ENCODE measurements around the gene TMEM98.

Gene TMEM98

DNA sequence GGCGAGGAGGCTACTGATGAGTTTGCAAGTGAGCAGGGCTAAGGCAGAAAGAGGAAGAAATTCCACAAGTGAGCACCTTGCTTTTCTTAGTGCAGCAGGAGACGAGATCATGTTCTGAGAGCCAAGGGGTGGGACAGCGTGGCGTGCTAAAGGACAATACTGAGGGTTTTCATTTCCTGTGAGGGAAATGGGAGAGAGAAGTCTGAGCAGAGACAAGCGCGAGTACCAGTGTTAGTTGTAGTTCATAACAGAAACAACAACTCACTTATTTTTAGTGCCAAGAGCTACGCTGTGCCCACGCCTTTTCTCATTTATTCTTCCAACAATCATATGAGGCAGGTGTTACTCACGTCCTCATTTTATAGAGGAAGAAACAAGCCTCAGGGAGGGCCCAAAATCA, 66.0 kb downstream of the TMEM98 start:
- ChIA-PET CTCF (no interaction called here), POLR2A (ENCODE audit: low non-redundant PET) (no interaction called here)
- DNase-seq (ENCODE audit: low spot score), result no peak
- no peak overlapping the region for H3K27ac ChIP-seq
- TF ChIP-seq, protein P1, sequence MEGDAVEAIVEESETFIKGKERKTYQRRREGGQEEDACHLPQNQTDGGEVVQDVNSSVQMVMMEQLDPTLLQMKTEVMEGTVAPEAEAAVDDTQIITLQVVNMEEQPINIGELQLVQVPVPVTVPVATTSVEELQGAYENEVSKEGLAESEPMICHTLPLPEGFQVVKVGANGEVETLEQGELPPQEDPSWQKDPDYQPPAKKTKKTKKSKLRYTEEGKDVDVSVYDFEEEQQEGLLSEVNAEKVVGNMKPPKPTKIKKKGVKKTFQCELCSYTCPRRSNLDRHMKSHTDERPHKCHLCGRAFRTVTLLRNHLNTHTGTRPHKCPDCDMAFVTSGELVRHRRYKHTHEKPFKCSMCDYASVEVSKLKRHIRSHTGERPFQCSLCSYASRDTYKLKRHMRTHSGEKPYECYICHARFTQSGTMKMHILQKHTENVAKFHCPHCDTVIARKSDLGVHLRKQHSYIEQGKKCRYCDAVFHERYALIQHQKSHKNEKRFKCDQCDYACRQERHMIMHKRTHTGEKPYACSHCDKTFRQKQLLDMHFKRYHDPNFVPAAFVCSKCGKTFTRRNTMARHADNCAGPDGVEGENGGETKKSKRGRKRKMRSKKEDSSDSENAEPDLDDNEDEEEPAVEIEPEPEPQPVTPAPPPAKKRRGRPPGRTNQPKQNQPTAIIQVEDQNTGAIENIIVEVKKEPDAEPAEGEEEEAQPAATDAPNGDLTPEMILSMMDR (conservative IDR thresholded peaks at IDR 0.05; ENCODE audit: low read depth), result no peak

Measured in RWPE1 (cell line).